IMR-90 (cell line): ENCODE results near the gene FKRP.

Experiments
- CEBPB ChIP-seq: IDR thresholded peaks from 2 replicates; pipeline ENCODE4 v1.6.1; 2012; ENCODE audit warnings: low read depth, low read length, improper control_type of control experiment
- CHD1 ChIP-seq: IDR thresholded peaks from 2 replicates; pipeline ENCODE4 v1.6.1; 2012; ENCODE audit warnings: low read depth, low read length, improper control_type of control experiment
- CTCF ChIP-seq: conservative IDR thresholded peaks from 2 replicates; pipeline ENCODE4 v1.5.1; 2012; ENCODE audit warnings: mild to moderate bottlenecking, low read depth, low read length, improper control_type of control experiment
- MAFK ChIP-seq: IDR thresholded peaks from 2 replicates; pipeline ENCODE4 v1.6.1; 2012; ENCODE audit warnings: low read depth, low read length, improper control_type of control experiment
- MAZ ChIP-seq: IDR thresholded peaks from 2 replicates; pipeline ENCODE4 v1.6.1; 2012; ENCODE audit warnings: low read depth, mild to moderate bottlenecking, low read length, improper control_type of control experiment, moderate library complexity, borderline replicate concordance
- MXI1 ChIP-seq: IDR thresholded peaks from 2 replicates; pipeline ENCODE4 v1.6.1; 2012; ENCODE audit warnings: low read depth, mild to moderate bottlenecking, low read length, moderate library complexity, borderline replicate concordance
- NFE2L2 ChIP-seq: fragments of 150-350 bp; IDR thresholded peaks from 2 replicates; pipeline ENCODE4 v1.6.1; 2016; ENCODE audit warnings: low read depth, mild to moderate bottlenecking, low read length
- POLR2A ChIP-seq: IDR thresholded peaks from 2 replicates; pipeline ENCODE4 v1.6.1; 2012; ENCODE audit warnings: mild to moderate bottlenecking, low read depth, low read length
- RAD21 ChIP-seq: IDR thresholded peaks from 2 replicates; pipeline ENCODE4 v1.6.1; 2012; ENCODE audit warnings: low read length, improper control_type of control experiment
- RCOR1 ChIP-seq: IDR thresholded peaks from 2 replicates; pipeline ENCODE4 v1.6.1; 2012; ENCODE audit warnings: mild to moderate bottlenecking, low read length, improper control_type of control experiment; ENCODE audit not compliant: insufficient replicate concordance
- RFX5 ChIP-seq: IDR thresholded peaks from 2 replicates; pipeline ENCODE4 v1.8.0; 2012; ENCODE audit warnings: low read depth, mild to moderate bottlenecking, low read length, moderate library complexity
- USF2 ChIP-seq: fragments of 150-350 bp; IDR thresholded peaks from 2 replicates; pipeline ENCODE4 v1.6.1; 2017; ENCODE audit warnings: mild to moderate bottlenecking, antibody characterized with exemption, low read length, low read depth
- TF ChIP-seq, protein P1 (sequence below): fragments of 150-350 bp; IDR thresholded peaks from 2 replicates; pipeline ENCODE4 v1.6.1; 2016; ENCODE audit warnings: low read depth, mild to moderate bottlenecking, low read length, moderate library complexity, borderline replicate concordance

DNA sequence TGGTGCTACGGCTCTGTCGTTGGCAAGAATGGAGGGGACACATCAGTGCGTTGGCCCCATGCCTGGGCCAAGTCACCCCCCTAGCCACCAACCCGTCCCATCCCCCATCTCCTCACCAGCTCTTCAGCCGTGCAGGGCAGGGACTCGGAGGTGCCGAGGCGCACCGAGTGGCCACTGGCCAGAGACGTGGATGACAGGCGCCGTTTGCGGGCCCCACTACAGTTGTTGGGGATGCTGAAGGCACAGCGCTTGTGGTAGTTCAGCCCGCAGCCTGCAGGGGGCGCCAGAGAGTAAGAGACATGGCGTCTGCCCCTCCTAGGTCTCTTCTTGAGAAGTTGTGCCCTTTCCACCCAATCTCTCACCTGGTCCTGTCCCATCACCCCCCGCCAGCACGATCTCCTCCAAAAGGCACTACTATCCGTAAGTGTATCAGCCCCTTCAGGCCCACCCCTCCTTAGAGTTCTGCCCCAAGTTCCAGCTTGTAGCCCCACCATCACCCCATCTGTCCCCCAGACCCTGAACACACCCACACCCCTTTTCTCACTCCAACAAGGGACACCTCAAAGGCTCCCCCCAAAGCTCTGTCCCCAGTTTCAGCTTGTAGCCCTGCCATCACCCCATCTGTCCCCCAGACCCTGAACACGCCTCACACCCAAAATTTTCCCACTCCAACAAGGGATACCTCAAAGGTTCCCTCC, 41.3 kb upstream of the FKRP start:
- TF ChIP-seq RAD21 (peak; percentile 59), CTCF (peak; percentile 76), MAFK (no peak), USF2 (no peak), RFX5 (no peak), CEBPB (no peak), POLR2A (no peak), MXI1 (no peak), RCOR1 (no peak), NFE2L2 (no peak), CHD1 (no peak), MAZ (no peak)
- TF ChIP-seq, protein P1, sequence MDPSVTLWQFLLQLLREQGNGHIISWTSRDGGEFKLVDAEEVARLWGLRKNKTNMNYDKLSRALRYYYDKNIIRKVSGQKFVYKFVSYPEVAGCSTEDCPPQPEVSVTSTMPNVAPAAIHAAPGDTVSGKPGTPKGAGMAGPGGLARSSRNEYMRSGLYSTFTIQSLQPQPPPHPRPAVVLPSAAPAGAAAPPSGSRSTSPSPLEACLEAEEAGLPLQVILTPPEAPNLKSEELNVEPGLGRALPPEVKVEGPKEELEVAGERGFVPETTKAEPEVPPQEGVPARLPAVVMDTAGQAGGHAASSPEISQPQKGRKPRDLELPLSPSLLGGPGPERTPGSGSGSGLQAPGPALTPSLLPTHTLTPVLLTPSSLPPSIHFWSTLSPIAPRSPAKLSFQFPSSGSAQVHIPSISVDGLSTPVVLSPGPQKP, result no peak
